K562 treated with DMSO at 1 percent for 24 hours (cell line): ENCODE results near the gene DPH5. TPM values are rescaled to one million over a fixed set of nuclear protein-coding genes. Genes with fewer than 3 reads are reported as not detected.

Source experiments
- total RNA-seq: library from RNA; unstranded; fragments of 300-600 nt; gene quantifications from 2 replicates; pipeline ENCODE4 v1.2.3, GENCODE V29; 2022; ENCODE audit warnings: low read depth; ENCODE audit not compliant: insufficient read depth

The DPH5 gene, protein sequence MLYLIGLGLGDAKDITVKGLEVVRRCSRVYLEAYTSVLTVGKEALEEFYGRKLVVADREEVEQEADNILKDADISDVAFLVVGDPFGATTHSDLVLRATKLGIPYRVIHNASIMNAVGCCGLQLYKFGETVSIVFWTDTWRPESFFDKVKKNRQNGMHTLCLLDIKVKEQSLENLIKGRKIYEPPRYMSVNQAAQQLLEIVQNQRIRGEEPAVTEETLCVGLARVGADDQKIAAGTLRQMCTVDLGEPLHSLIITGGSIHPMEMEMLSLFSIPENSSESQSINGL
- total RNA-seq = 37.7 and 46.4 TPM in 2 replicates

DNA sequence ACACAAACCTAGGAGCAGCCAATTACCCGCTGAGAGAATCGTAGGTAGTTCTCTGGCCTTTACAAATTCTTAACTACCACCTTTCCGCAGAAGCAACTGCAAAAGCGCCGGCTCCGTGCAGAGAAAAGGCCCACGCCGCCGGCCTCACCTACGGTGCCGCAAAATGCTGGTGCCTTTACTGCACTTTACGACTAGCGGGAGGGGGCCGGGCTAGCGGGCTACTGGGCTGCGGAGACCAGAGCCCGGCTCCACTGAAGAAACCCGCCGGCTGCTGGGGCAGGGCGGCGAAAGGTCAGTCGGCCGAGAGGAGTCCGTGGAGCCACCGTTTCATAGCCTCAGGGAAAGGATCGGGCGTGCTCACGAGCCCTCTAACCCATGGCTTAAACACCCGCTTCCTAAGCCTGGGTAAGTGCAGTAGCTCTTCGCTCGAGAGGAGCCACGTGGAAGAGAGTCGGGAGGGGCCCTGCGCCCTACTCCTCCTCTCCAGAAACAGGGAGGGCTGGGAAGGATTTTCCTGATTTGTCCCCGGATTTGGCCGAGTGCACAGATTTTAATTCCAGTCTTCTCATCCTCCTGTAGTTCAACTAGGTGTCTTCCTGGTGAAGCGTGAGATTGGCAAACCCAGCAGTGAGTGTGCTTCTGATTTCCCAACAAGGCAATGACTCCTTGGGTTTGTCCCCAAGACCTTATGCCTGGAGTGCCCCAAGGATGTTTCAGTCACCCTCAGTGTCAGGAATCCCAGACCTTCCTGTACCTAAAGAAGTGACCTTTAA lies at the start of gene DPH5:
Gene DPH5 (minus strand): TSS at position 128 of the 773 bp plus-strand sequence. CDS start 341 bp downstream, outside the sequence.

Other genes with a start within 250 kb of the DPH5 start
- 10.0 and 15.3 TPM in 2 replicates for gene EXTL2, start 130.9 kb downstream of the DPH5 start, total RNA-seq
- gene SLC30A7, start 129.7 kb downstream of the DPH5 start, total RNA-seq = 3.0 TPM in 2 replicates
- 0.64 and 1.2 TPM in 2 replicates for gene S1PR1, start 211.2 kb upstream of the DPH5 start, total RNA-seq